Measurements from ENCODE around the gene RAPGEF2.

- TF ChIP-seq CTCF (conservative IDR thresholded peaks at IDR 0.05; ENCODE audit: low read depth, low read length) (no peak), EZH2 (IDR thresholded peaks at IDR 0.05; ENCODE audit: low read length, unreplicated experiment) (no peak)
These were observed 5.7 kb upstream of the RAPGEF2 start for GRCh38 chr4:159097144-159097543.
